HG03432 (cell line): ENCODE measurements around the gene PTPRK.
A peak's percentile ranks its signal among the peaks of the same experiment; 100 is the strongest.
"Not testable (repeated sequence)": the region's sequence is repeated elsewhere in the genome, so short reads cannot be mapped to it uniquely, and the experiment has no call there.

Experiments
- ATAC-seq: cut with Tn5 transposase; IDR thresholded peaks from one replicate; pipeline ENCODE4 v1.9.1; 2021; ENCODE audit warnings: mild to moderate bottlenecking, moderate library complexity; ENCODE audit not compliant: unreplicated experiment

Gene PTPRK

GRCh38 chr6:127945434-127946097 is 574.8 kb downstream of the PTPRK start:
- no peak for ATAC-seq

DNA sequence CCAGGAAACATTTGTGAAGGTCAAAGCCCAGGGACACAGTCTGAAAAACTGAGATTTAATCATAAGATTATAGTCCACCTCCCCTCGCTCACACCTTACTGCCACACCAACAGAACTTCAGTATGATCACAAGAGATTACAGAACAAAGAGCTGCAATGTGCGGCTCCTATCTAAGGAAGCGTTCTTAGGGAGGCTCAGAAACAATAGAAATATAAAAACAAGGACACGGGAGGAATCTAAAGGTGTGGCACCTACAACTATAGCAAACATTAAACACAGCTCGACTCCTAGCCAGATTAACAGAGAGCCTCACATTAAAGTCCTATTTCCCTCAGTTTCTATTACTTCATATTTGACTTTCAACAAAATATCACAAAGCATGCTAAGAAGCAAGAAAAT is 579.2 kb downstream of the PTPRK start:
- no peak for ATAC-seq

DNA sequence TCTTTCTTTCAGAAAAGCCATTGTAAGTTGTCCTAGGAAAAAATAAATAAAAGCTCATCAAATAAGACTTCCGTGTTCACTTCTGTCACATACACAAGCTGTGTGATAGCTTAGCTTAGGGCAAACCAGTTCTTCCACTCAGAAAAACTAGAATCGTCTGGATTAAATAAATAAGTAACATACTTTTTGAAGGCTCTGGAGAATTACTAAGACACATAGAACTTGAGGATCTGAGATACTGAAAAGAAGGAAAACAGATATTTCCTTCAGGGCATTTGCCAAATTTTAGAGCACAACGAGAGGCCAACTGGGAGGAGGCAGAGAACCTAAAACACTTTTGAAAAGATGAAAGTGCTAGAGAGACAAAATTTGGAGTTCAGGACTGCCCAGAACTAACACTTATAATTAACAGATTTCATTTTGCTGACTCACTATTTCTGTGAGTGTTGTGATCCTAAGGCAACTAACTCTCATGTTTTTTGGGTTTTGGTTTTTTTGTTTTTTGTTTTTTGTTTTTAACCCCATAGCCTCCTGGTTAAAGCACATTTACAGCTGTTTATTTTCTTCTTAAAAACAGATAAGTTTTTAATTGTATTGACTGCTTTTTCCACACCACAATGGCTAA is 580.8 kb downstream of the PTPRK start:
- no peak for ATAC-seq

- ATAC-seq: peak; percentile 45
These were observed 581.7 kb downstream of the PTPRK start for GRCh38 chr6:127938701-127939100.

GRCh38 chr6:127937747-127938146 is 582.7 kb downstream of the PTPRK start:
- ATAC-seq: no peak

DNA sequence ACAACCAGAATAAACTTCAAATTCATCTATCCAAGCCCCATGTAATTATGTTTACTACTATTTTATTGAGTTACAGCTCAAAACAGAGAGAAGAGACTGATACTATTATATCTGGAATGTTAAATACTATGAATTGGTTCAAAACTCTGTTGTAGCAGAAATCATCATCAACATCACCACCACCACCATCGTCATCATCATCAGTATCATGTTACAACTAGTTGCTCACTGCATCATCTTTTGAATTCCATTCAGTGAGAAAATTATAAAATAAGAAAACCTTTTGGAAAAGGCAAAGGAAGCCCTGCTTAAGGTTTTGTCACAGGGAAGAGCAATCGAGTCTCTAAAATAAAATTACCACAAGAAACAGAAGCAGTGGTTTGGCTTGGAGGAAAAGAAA is 583.3 kb downstream of the PTPRK start:
- ATAC-seq: no peak

GRCh38 chr6:127934956-127935355 is 585.4 kb downstream of the PTPRK start:
- ATAC-seq: no peak

GRCh38 chr6:127933852-127934840 is 586.3 kb downstream of the PTPRK start:
- no peak for ATAC-seq

GRCh38 chr6:127933137-127933536 is 587.3 kb downstream of the PTPRK start:
- ATAC-seq: no peak

- ATAC-seq: no peak
These were observed 587.7 kb downstream of the PTPRK start for GRCh38 chr6:127932708-127933107.

DNA sequence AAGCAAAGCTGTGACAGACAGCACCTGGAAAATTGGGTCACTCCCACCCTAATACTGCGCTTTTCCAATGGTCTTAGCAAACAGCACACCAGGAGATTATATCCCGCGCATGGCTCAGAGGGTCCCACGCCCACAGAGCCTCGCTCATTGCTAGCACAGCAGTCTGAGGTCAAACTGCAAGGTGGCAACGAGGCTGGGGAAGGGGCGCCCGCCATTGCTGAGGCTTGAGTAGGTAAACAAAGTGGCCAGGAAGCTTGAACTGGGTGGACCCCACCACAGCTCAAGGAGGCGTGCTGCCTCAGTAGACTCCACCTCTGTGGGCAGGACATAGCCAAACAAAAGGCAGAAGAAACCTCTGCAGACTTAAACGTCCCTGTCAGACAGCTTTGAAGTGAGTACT is 594.0 kb downstream of the PTPRK start:
- ATAC-seq: not testable (repeated sequence)

GRCh38 chr6:127924440-127924839 is 596.0 kb downstream of the PTPRK start:
- ATAC-seq: no peak

DNA sequence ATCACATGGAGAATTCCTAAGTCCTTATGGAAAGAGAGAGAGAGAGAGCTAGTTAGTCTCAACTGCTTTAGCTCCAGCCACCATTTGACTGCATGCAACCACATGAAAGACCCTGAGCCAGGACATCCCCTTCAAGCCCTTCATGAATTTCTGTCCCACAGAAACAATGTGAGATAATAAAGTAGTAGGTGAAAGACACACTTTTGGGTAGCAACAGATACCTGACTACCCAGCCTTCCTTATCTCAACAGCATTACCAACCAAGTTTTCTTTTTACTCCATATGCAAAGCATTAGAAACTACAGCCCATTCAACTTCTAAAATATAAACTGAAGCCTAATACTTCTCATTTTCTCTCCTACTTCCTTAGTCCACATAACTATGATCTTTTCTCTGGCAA is 596.4 kb downstream of the PTPRK start:
- ATAC-seq: no peak

GRCh38 chr6:127923135-127923534 is 597.3 kb downstream of the PTPRK start:
- ATAC-seq: no peak

DNA sequence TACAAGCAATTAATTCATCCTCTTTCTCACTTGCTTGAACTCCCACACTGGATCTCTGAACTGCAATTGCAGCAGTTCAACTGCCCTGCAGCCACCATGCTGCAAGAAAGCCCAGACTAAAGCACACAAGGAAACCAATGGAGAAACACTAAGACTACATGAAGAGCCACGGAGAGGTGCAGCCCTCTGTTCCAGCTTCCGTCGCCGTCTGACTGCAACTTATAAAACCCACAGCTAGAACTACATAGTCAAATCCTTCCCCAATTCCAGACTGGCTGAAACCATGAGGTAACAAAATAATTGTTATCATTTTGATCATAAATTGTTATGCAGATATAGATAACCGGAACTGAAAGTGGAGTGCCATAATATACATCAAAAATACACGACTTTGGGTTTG is 598.4 kb downstream of the PTPRK start:
- no peak for ATAC-seq

GRCh38 chr6:127920804-127921203 is 599.6 kb downstream of the PTPRK start:
- no peak for ATAC-seq
